ENCODE results near the gene IRX2.

GRCh38 chr5:2699686-2700085 is 51.8 kb downstream of the IRX2 start:
- TF ChIP-seq POLR2AphosphoS5 (IDR thresholded peaks at IDR 0.05) (no peak), POLR2A (IDR thresholded peaks at IDR 0.05) (no peak), CTCF (IDR thresholded peaks at IDR 0.05) (no peak)
